HAP-1 (cell line): ENCODE measurements around the gene SPON2.

ENCODE experiments used
- DNase-seq, 2 experiments: peaks; one replicate each; pipeline ENCODE4 v3.0.0-alpha.2; 2016 to 2020; ENCODE audit warnings: low spot score in 2 of 2
- H3K27me3 ChIP-seq: fragments of 250-450 bp; sonication (Bioruptor Pico); 2 replicates; pipeline ENCODE4 v1.5.1; 2020; ENCODE audit warnings: low read depth, mild to moderate bottlenecking, moderate library complexity
- H3K36me3 ChIP-seq: fragments of 250-450 bp; sonication (Bioruptor Pico); replicated peaks from 2 replicates; pipeline ENCODE4 v1.5.1; 2020; ENCODE audit warnings: mild to moderate bottlenecking
- H3K4me1 ChIP-seq: fragments of 250-450 bp; sonication (Bioruptor Pico); 2 replicates; pipeline ENCODE4 v1.5.1; 2020; ENCODE audit warnings: mild to moderate bottlenecking
- H3K4me3 ChIP-seq: fragments of 250-450 bp; sonication (Bioruptor Pico); 2 replicates; pipeline ENCODE4 v1.5.1; 2020; ENCODE audit warnings: mild to moderate bottlenecking, moderate library complexity
- H3K9me3 ChIP-seq: fragments of 250-450 bp; sonication (Bioruptor Pico); 2 replicates; pipeline ENCODE4 v1.5.1; 2020; ENCODE audit warnings: mild to moderate bottlenecking, moderate library complexity
- in situ Hi-C: fragments of 300-500 bp; cut with MboI; formaldehyde crosslinking; loops from 3 replicates; pipeline ENCODE4 v1.14.3; 2020; ENCODE audit warnings: low sequenced_read_pairs, inconsistent platforms, mixed read lengths

Gene SPON2

DNA sequence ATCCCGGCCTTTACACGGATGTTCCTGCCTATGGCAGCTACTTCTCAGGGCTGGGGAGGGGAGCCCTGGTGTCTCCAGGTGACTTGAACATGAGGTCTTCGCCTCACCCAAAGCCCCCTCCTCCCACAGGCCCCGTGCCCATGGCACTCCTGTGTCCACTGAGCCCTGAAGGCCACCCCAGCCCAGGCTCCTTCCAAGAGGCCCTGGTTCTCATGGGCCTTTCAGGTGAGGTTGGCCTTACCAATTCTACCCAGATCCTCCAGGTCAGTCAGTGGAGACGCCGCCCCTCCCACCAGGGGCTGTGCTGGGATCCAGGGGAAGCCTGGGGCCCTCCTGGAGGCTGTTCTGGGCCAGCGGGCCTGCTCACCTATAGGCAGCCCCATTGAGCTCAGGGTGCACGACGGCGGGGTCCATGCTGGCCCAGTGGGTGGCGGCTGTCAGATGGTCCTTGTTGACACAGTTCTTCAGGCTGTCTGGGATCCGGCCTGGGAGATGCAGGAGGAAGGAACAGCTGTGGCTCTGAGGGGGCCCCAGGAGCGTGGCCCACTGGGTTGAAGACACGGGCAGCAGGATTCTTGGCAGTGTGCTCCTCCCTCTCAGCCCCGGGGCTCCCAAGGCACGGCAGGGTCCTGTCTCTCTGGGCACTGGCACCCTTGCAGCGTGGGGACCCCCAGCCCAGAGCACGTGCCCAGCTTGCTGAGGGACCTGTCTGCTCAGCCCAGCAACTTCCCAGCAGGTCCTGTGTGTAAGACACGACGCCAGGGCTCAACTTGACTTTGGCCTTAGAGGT, 40.4 kb upstream of the SPON2 start:
- no peak for DNase-seq
- no peaks in the 10 kb centered on the region for H3K4me1 ChIP-seq
- peaks cover 44% of the 10 kb centered on the region for H3K36me3 ChIP-seq
- in situ Hi-C loops, result no loop called here
- no peak overlapping the region for H3K4me3 ChIP-seq
- H3K27me3 ChIP-seq, result no peaks in the 10 kb centered on the region
- H3K9me3 ChIP-seq, result no peaks in the 10 kb centered on the region

DNA sequence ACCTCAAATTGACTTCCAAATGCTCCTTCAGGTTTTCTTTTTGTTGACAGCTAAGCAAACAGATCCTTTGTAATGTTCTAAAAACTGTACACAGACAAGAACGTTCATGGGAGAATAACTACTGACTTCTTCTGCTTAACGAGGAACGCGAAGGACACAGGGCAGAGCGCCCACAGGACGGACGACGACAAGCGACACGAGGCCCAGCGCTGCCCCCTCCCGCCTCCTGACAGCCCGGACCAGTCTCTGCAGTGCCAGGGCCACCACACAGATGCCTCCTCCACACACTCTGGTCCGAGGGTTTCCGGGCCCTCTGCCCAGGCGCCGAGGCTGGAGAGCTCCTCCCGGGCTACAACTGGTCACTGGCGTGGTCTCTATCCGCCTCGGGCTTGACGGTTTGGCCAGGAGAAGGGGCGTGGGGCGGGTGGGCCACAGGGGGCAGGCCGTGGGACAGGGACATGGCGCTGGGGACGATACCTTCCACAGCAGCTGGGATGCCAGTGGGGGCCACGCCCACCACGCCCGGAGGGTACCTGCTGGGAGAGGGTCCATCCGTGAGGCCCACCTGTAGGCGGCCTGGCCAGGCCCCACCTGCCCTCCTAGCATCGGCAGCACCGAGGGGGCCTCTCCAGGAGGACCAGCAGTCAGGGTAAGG, 39.6 kb upstream of the SPON2 start:
- Histone ChIP-seq H3K9me3 (no peaks in the 10 kb centered on the region), H3K27me3 (no peaks in the 10 kb centered on the region), H3K36me3 (peaks cover 37% of the 10 kb centered on the region), H3K4me3 (no peak overlapping the region), H3K4me1 (no peaks in the 10 kb centered on the region)
- in situ Hi-C loops, result no loop called here
- DNase-seq, result no peak

DNA sequence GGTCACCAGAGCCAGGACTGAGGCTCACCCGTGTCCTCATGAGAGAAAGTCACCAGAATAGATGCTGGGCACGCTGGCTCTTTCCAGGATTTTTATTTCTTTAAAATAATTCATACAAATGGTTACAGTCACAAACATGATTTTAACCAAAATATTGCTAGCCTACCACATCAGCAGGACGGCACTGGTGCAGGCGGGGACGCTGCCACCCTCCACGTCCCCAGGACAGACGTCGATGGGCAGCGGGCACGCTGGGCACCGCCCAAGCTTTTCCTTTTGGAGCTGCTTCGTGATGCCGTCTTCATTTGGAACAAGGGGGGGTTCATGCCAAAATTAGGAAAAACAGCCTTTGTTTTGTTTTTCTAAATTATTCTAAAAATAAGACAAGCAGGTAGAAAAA, 39.0 kb upstream of the SPON2 start:
- H3K4me1 ChIP-seq, result no peaks in the 10 kb centered on the region
- no peak overlapping the region for H3K4me3 ChIP-seq
- H3K27me3 ChIP-seq, result no peaks in the 10 kb centered on the region
- in situ Hi-C loops, result no loop called here
- H3K9me3 ChIP-seq, result no peaks in the 10 kb centered on the region
- H3K36me3 ChIP-seq, result peaks cover 33% of the 10 kb centered on the region
- DNase-seq, result no peak

DNA sequence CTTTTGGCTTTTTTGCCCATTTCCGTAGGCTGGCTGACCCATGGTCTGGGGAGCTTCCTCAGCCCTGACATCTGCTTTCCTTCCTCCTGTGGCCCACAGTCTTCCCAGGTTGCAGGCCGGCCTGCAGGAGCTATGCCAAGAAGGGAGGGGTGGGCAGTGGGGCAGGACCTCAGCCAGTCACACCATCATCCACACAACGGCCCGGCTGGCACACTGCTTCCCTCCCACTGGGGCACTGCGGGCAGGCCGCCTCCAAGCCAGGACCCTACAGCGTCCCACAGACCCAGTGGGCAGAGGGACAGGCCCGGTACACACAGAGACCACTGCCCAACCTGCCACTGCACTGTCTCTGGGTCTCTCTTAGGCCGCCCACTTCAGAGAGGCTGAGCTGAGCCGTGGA, 38.6 kb upstream of the SPON2 start:
- H3K36me3 ChIP-seq, result peaks cover 29% of the 10 kb centered on the region
- no peaks in the 10 kb centered on the region for H3K27me3 ChIP-seq
- no peaks in the 10 kb centered on the region for H3K9me3 ChIP-seq
- H3K4me1 ChIP-seq, result no peaks in the 10 kb centered on the region
- DNase-seq, result no peak
- in situ Hi-C loops, result no loop called here
- H3K4me3 ChIP-seq, result no peak overlapping the region

DNA sequence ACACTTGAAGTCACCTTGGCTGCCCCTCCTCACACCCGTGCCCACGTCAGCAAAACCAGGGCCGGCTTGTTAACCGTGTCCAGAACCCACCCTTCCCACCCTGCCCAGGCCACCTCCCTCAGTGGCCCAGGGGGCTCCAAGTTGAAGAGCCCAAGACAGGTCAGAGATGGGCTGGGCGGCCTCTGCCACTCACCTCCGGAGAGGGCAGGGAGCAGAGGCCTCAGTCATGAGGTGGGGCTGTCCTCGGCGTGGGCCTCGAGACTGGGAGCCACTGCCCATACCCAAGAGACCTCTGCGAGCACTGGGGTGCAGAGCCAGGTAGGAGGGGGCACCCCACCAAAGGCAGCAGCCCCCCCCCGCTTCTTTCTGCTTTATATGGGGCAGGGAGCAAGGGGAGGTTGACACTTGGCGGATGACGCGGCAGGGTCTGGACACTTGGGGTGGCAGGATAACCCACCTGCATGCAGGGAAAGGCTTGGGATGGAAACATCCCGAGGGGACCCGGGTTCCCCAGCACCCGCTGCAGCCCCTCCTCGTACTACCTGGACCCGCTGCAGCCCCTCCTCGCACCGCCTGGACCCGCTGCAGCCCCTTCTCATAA, 38.0 kb upstream of the SPON2 start:
- Histone ChIP-seq H3K4me1 (no peaks in the 10 kb centered on the region), H3K9me3 (no peaks in the 10 kb centered on the region), H3K36me3 (peaks cover 23% of the 10 kb centered on the region), H3K27me3 (no peaks in the 10 kb centered on the region), H3K4me3 (no peak overlapping the region)
- in situ Hi-C loops, result no loop called here
- no peak for DNase-seq

DNA sequence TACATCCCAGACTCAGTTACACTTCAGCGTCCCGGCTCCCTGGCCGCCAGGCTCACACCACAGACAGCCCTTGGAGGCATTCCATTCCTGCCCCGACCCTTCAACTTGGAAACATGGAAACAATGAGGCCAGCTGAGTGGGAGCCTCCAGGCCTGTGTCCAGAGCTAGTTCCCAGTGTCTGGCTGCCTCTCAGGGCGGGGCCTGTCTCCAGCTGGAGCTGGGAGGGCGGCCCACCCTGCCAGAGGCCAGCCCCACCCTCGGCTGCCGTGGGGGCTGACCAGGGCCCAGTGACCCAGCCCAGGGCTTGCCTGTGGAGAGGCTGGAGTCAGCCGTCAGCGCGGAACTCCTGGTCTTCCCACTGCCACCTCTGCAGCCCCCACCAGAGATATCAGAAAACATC, 37.4 kb upstream of the SPON2 start:
- no peak for DNase-seq
- no peaks in the 10 kb centered on the region for H3K27me3 ChIP-seq
- peaks cover 18% of the 10 kb centered on the region for H3K36me3 ChIP-seq
- no peaks in the 10 kb centered on the region for H3K4me1 ChIP-seq
- no peak overlapping the region for H3K4me3 ChIP-seq
- in situ Hi-C loops, result no loop called here
- H3K9me3 ChIP-seq, result no peaks in the 10 kb centered on the region

DNA sequence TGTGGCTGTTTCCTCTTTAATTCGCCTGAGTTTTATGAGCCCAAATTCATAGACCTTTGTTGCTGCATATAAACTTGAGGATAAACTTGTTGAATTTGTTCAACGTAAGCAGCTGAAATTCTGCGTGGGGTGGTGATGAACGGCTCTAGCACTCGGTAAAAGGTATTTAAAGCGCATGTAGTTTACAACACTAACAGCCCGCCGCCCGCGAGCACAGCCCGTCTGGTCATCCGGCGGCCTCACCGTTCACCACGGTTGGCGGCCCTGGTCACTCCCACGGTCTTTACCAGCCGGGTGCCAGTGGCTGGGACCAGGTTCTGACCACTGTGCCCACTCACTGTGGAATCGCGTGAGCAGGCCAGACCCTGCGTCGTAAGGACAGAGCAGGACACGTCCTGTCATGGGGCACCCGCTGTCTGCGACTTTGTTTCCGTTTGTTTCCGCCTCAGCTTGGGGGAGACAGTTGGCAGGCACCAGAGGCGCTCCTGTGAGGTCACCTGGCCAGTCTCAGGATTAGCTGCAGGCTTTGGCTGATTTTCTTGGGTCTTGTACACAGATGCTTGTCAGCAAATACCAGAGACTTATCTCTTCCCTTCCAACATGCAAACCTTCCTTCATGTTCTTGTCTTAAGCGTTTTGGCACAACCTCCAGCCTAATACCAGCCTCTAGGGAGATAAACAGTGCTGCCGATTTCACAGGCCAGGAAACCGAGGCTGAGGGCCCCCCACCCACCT, 36.8 kb upstream of the SPON2 start:
- DNase-seq, result no peak
- Histone ChIP-seq H3K27me3 (no peaks in the 10 kb centered on the region), H3K4me3 (no peak overlapping the region), H3K36me3 (peaks cover 13% of the 10 kb centered on the region), H3K9me3 (no peaks in the 10 kb centered on the region), H3K4me1 (no peaks in the 10 kb centered on the region)
- in situ Hi-C loops, result no loop called here

DNA sequence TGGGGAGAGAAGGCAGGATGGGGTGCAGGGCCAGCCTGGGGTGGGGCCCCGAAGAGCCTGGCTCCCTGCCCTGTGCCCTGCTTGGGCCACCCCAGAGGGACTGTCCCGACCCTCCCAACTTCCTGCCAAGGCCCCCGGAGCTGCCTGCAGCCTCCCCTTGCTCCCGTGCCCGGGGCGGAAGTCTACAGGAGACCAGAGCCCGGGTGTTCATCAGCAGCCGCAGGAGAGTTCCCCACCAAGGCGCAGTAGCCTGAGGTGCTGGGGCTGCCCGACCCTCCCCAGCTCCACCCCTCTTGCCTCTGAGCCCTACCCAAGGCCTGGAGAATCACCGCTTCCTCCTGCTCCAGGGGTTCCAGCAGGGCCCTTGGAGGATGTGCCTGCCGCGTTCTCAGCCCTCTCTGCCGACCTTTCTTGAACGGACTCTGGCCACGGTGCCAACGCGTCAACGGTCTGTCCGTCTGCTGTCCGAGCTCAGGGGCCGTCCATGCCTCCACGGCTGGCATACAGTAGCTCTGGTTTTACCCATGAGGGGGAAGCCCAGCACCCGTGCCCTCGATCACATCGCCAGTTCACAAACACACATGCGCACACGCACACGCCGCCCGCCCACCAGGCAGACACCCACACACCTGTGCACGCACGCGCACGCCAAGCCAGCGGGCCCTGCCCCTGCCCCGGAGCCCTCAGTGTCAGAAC, 36.0 kb upstream of the SPON2 start:
- Histone ChIP-seq H3K27me3 (no peaks in the 10 kb centered on the region), H3K36me3 (peaks cover 9% of the 10 kb centered on the region), H3K4me1 (no peaks in the 10 kb centered on the region), H3K9me3 (no peaks in the 10 kb centered on the region), H3K4me3 (no peak overlapping the region)
- in situ Hi-C loops, result no loop called here
- no peak for DNase-seq

DNA sequence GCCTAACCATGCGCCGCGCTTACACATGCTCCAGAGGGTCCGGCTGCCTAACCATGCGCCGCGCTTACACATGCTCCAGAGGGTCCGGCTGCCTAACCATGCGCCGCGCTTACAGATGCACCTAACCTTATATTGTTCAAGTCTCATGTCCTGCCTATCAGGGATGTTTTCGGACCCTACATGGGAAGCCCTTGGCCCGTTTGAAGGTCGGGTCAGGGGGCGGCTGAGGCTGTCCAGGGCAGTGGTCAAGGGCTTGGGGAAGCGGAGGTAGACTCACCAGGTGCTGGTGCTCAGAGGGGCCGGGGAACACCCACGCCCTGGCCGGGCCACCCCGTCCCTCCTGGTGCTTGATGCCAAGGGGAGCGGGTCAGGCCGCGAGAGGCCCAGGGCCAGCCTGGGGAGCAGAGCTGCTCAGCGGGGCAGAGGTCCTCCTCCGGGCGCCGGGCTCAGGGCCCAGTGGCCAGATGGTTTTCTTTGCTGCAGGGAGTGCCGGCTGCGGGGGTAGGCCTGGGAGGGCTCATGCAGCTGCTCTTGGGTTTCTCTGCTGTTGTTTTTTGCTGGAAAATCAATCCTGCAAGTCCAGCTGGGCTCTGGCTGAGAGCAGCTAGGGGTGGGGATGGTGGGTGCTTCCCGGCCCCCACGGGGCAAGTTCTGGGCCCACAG, 35.4 kb upstream of the SPON2 start:
- no peak for DNase-seq
- H3K36me3 ChIP-seq, result peaks cover 3% of the 10 kb centered on the region
- no peaks in the 10 kb centered on the region for H3K9me3 ChIP-seq
- no peak overlapping the region for H3K4me3 ChIP-seq
- H3K27me3 ChIP-seq, result no peaks in the 10 kb centered on the region
- in situ Hi-C loops, result no loop called here
- H3K4me1 ChIP-seq, result no peaks in the 10 kb centered on the region

DNA sequence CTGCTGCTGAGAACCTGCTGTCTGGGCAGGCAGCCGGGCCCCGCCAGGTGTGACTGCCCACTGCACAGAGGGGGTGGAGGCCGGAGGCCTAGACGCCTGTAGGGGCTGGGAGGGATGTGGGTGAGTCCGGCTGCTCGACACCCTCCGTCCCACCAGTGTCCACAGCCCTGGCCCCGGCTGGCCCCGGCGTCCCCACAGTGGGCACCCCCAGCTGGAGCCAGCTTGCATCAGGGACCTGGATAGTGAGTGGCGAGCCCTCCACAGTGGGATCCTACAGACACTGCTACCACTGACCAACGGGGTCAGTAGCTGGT, 34.7 kb upstream of the SPON2 start:
- Histone ChIP-seq H3K4me1 (no peaks in the 10 kb centered on the region), H3K36me3 (no peaks in the 10 kb centered on the region; the same call in 1 of the 2 replicates), H3K27me3 (no peaks in the 10 kb centered on the region), H3K9me3 (no peaks in the 10 kb centered on the region), H3K4me3 (no peak overlapping the region)
- no peak for DNase-seq
- in situ Hi-C loops, result no loop called here

DNA sequence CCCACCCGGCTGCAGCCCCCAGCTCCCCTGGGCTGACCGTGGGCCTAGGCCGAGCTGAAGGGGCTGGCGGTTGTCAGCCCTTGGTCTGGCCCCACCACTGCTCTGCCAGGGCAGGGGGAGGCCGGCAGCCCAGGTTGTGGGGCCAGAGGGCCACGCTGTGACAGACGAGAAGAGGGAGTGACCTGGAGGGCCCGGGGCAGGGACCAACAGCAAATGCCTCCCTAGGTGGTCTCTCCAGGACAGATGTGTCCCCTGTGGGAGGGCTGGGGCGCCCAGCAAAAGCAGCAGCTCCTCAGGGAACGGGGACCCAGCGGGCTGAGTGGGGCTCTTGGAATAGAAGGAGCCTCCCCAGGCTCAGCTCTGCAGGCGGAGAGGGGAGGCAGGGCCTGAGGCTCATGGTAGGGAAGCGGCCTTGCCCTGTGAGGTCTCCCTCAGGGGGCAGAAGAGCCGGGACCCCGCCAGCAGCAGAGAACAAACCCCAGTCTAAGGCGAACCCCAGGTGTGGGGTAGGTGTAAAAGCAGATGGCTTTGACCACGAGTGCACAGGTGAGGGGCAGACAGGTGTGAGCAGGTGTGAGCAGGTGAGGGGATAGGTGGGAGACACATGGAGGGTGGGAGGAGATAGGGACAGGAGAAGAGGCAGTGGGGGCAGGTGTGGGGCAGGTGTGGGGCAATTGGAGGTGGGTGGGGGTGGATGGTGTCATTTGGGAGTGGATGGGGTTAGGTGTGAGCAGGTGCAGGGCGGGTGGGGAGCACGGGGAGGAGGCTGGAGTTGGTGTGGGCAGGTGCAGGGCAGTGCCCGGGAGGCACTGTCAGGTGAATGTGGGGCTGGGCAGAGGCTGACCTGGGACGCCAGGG, 34.1 kb upstream of the SPON2 start:
- Histone ChIP-seq H3K4me3 (no peak overlapping the region), H3K27me3 (no peaks in the 10 kb centered on the region), H3K4me1 (no peaks in the 10 kb centered on the region), H3K36me3 (no peaks in the 10 kb centered on the region; the same call in 1 of the 2 replicates), H3K9me3 (no peaks in the 10 kb centered on the region)
- DNase-seq, result peak in 1 of 2 experiments; percentile 8
- in situ Hi-C loops, result no loop called here

DNA sequence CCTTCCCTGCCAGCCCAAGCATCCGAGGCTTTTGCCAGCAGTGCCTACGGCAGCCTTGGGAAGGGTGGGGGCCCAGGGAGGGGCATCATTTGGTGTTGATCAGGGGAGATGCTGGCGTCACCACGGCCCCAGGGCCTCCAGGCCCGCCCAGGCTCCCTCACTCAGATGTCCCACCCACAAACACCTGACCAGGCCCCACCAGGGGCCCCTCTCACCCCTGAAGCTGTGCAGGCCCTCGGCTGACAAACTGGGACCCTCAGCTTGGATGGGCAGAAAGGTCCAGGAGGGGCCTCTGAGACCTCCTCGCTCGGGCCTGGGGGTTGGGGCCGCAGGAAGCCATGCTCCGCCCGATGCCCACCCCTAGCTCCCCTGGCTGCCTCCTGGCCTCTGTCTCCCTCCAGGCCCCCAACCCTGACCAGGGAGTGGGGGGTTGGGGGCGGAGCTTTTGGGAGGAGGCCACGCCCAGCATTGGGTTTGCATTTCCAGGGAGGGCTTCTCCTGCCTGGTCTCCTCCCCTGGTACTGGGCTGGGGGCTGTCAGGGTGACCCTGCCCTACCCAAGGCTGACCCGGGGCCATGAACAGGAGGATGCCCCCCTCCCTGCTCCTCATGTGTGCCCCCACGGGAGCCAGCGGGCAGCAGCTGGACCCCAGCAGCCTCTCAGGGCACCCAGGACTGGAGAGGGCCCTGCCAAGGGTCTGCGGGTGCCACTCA, 33.4 kb upstream of the SPON2 start:
- Histone ChIP-seq H3K4me3 (no peak overlapping the region), H3K27me3 (no peaks in the 10 kb centered on the region), H3K9me3 (no peaks in the 10 kb centered on the region), H3K4me1 (no peaks in the 10 kb centered on the region), H3K36me3 (no peaks in the 10 kb centered on the region)
- in situ Hi-C loops, result no loop called here
- DNase-seq, result no peak
